A673 (cell line): ENCODE results near the gene EIF3K. TPM values are rescaled to one million over a fixed set of nuclear protein-coding genes. Genes with fewer than 3 reads are reported as not detected.

Experiments used
- Bru-seq: library from RNA; stranded (reverse); fragments of 400-500 nt; gene quantifications from one replicate; lab custom pipeline; 2021; lab: Mats Ljungman, UMichigan
- BruChase-seq, 2 experiments: library from RNA; stranded (reverse); fragments of 400-500 nt; gene quantifications; one replicate each; lab custom pipeline; 2021; lab: Mats Ljungman, UMichigan
- BruUV-seq: library from RNA; stranded (reverse); fragments of 400-500 nt; replicated peaks from 2 replicates; lab custom pipeline; 2021; lab: Mats Ljungman, UMichigan
- CTCF ChIA-PET: fragments of 300-600 bp; sonication (Branson Sonifier 250); formaldehyde crosslinking; loops from one replicate; lab custom pipeline; 2022; ENCODE audit warnings: antibody characterized with exemption; lab: Charles Lee
- POLR2A ChIA-PET: fragments of 300-600 bp; sonication (Branson Sonifier 250); formaldehyde crosslinking; loops from one replicate; lab custom pipeline; 2022; ENCODE audit warnings: antibody characterized with exemption; ENCODE audit not compliant: low non-redundant PET; lab: Charles Lee
- DNase-seq: peaks from one replicate; pipeline ENCODE4 v3.0.0-alpha.2; 2015; ENCODE audit warnings: low spot score
- H3K27ac ChIP-seq: fragments of 200-600 bp; sonication (generic); 2 replicates; pipeline ENCODE4 v1.5.1; 2016; ENCODE audit warnings: mixed run types, low read depth, mild to moderate bottlenecking, mixed read lengths, antibody characterized with exemption, low read length; ENCODE audit not compliant: poor library complexity, severe bottlenecking
- H3K27me3 ChIP-seq: fragments of 200-600 bp; sonication (generic); replicated peaks from 2 replicates; pipeline ENCODE4 v1.6.1; 2017; ENCODE audit warnings: mixed run types, low read depth, mild to moderate bottlenecking, mixed read lengths, antibody characterized with exemption, low read length; ENCODE audit not compliant: insufficient read depth, poor library complexity
- H3K36me3 ChIP-seq: fragments of 200-600 bp; sonication (generic); 2 replicates; pipeline ENCODE4 v1.6.1; 2016; ENCODE audit warnings: mixed run types, mild to moderate bottlenecking, mixed read lengths, antibody characterized with exemption, low read length; ENCODE audit not compliant: insufficient read depth, poor library complexity, severe bottlenecking
- H3K4me1 ChIP-seq: fragments of 200-600 bp; sonication (generic); 2 replicates; pipeline ENCODE4 v1.6.1; 2017; ENCODE audit warnings: mixed run types, mild to moderate bottlenecking, mixed read lengths, antibody characterized with exemption, low read length; ENCODE audit not compliant: insufficient read depth, poor library complexity, severe bottlenecking
- H3K4me3 ChIP-seq: fragments of 200-600 bp; sonication (generic); 2 replicates; pipeline ENCODE4 v1.5.1; 2016; ENCODE audit warnings: low read depth, mixed run types, mild to moderate bottlenecking, mixed read lengths, low read length; ENCODE audit not compliant: poor library complexity, severe bottlenecking
- H3K9me3 ChIP-seq: fragments of 200-600 bp; sonication (generic); 2 replicates; pipeline ENCODE4 v1.6.1; 2016; ENCODE audit warnings: mixed run types, low read depth, mild to moderate bottlenecking, mixed read lengths, antibody characterized with exemption, low read length; ENCODE audit not compliant: poor library complexity, severe bottlenecking
- EZH2 ChIP-seq: fragments of 200-600 bp; sonication (generic); IDR thresholded peaks from 2 replicates; pipeline ENCODE4 v1.6.1; 2017; ENCODE audit warnings: borderline replicate concordance, low read depth, mild to moderate bottlenecking, mixed read lengths, antibody characterized with exemption, low read length; ENCODE audit not compliant: poor library complexity, severe bottlenecking
- intact Hi-C: fragments of 100-400 bp; cut with micrococcal nuclease; formaldehyde crosslinking; loops from one replicate; pipeline ENCODE4 v1.10.0; 2022; ENCODE audit not compliant: unreplicated experiment
- long read RNA-seq: library from polyadenylated mRNA; stranded (forward); transcript quantifications from one replicate; pipeline ENCODE4 v2.0.0, GENCODE V29; 2022
- total RNA-seq: library from RNA; stranded (reverse); gene quantifications from 2 replicates; pipeline ENCODE4 v1.2.3, GENCODE V29; 2021
- TF ChIP-seq, protein P1 (sequence below): fragments of 300-800, 200-600 bp; sonication (generic); conservative IDR thresholded peaks from 2 replicates; pipeline ENCODE4 v1.5.1; 2017; ENCODE audit warnings: low read depth, mild to moderate bottlenecking, antibody characterized with exemption, low read length, moderate library complexity, mixed read lengths

Gene EIF3K, protein sequence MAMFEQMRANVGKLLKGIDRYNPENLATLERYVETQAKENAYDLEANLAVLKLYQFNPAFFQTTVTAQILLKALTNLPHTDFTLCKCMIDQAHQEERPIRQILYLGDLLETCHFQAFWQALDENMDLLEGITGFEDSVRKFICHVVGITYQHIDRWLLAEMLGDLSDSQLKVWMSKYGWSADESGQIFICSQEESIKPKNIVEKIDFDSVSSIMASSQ
- 316 and 338 TPM in 2 replicates for total RNA-seq
- Bru-seq, nascent RNA = percentile 85 among the genes with signal in this experiment
- BruChase-seq, experiment 1, labeled RNA remaining after a 2-hour chase = percentile 88 among the genes with signal in this experiment
- BruChase-seq, experiment 2, labeled RNA remaining after a 6-hour chase = percentile 88 among the genes with signal in this experiment
- long read RNA-seq, transcript EIF3K-201 (8 exons, 864 nt) = major isoform, 128 of 162 reads
- long read RNA-seq, transcript EIF3K-211 (7 exons, 670 nt) = minor isoform, 5 of 162 reads
- long read RNA-seq, partial matches to known transcripts = 2 of 162 reads
- long read RNA-seq, other reads (novel, unspliced or antisense) = 17 of 162 reads

GRCh38 chr19:38618590-38619360 is at the start of gene EIF3K:
TSS of gene EIF3K (plus strand) at chr19:38619188. CDS start at chr19:38619269, 81 bp downstream.
- Histone ChIP-seq H3K36me3 (peaks cover 30% of the 10 kb centered on the region), H3K9me3 (no peaks in the 10 kb centered on the region), H3K4me3 (peak within 1 kb of the TSS; percentile 92), H3K27me3 (no peaks in the 10 kb centered on the region), H3K4me1 (peaks cover 7% of the 10 kb centered on the region), H3K27ac (peak within 1 kb of the TSS; percentile 92)
- TF ChIP-seq, protein P1, sequence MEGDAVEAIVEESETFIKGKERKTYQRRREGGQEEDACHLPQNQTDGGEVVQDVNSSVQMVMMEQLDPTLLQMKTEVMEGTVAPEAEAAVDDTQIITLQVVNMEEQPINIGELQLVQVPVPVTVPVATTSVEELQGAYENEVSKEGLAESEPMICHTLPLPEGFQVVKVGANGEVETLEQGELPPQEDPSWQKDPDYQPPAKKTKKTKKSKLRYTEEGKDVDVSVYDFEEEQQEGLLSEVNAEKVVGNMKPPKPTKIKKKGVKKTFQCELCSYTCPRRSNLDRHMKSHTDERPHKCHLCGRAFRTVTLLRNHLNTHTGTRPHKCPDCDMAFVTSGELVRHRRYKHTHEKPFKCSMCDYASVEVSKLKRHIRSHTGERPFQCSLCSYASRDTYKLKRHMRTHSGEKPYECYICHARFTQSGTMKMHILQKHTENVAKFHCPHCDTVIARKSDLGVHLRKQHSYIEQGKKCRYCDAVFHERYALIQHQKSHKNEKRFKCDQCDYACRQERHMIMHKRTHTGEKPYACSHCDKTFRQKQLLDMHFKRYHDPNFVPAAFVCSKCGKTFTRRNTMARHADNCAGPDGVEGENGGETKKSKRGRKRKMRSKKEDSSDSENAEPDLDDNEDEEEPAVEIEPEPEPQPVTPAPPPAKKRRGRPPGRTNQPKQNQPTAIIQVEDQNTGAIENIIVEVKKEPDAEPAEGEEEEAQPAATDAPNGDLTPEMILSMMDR = no peak
- no peak for TF ChIP-seq EZH2
- CTCF ChIA-PET = interaction anchor here (1.2 kb wide), 1 partner anchor 16 kb away, joined by 7 read pairs; no protein-coding TSS in a partner anchor
- BruUV-seq = no TSS peak
- POLR2A ChIA-PET = interaction anchor here (0.6 to 1.0 kb wide), 4 partner anchors 11 to 428 kb away, joined by 3 to 4 read pairs (median 4); partner anchors contain the start of genes NFKBIB and SIRT2
- DNase-seq = peak; percentile 99
- intact Hi-C loops = no loop called here

- H3K9me3 ChIP-seq = no peaks in the 10 kb centered on the region
- no peak overlapping the region for H3K4me3 ChIP-seq
- BruUV-seq = no TSS peak
- TF ChIP-seq, protein P1 = no peak
- TF ChIP-seq EZH2 = no peak
- CTCF ChIA-PET = no interaction called here
- H3K4me1 ChIP-seq = no peaks in the 10 kb centered on the region
- H3K27ac ChIP-seq = no peak overlapping the region
- no peak for DNase-seq
- POLR2A ChIA-PET = no interaction called here
- no peaks in the 10 kb centered on the region for H3K36me3 ChIP-seq
- H3K27me3 ChIP-seq = peaks cover 16% of the 10 kb centered on the region
- intact Hi-C loops = no loop called here
Observed at GRCh38 chr19:38569368-38569983, 49.5 kb upstream of the EIF3K start.

GRCh38 chr19:38571682-38572081 is 47.3 kb upstream of the EIF3K start:
- Histone ChIP-seq H3K27me3 (no peaks in the 10 kb centered on the region), H3K4me1 (no peaks in the 10 kb centered on the region), H3K36me3 (no peaks in the 10 kb centered on the region), H3K4me3 (no peak overlapping the region), H3K9me3 (no peaks in the 10 kb centered on the region), H3K27ac (no peak overlapping the region)
- CTCF ChIA-PET = no interaction called here
- POLR2A ChIA-PET = no interaction called here
- BruUV-seq = no TSS peak
- DNase-seq = no peak
- TF ChIP-seq, protein P1 = no peak
- TF ChIP-seq EZH2 = no peak
- intact Hi-C loops = no loop called here
